GM19099 (cell line): ENCODE data around the gene MYO1E.

Source experiments
- POLR2A ChIP-seq: IDR thresholded peaks from 3 replicates; pipeline ENCODE4 v1.6.1; 2011; ENCODE audit warnings: low read depth; ENCODE audit not compliant: insufficient read length; ENCODE audit errors: extremely low read depth

The MYO1E gene

GRCh38 chr15:59133929-59134427 lies 238.7 kb downstream of the MYO1E start:
- no peak for TF ChIP-seq POLR2A

GRCh38 chr15:59131969-59132562 lies 240.6 kb downstream of the MYO1E start:
- TF ChIP-seq POLR2A = no peak

- TF ChIP-seq POLR2A = no peak
These were observed 241.2 kb downstream of the MYO1E start for GRCh38 chr15:59131456-59131855.

- TF ChIP-seq POLR2A = no peak
These were observed 248.4 kb downstream of the MYO1E start for GRCh38 chr15:59124261-59124660.

GRCh38 chr15:59120937-59121336 lies 251.7 kb downstream of the MYO1E start:
- TF ChIP-seq POLR2A = no peak

- TF ChIP-seq POLR2A = no peak
These were observed 253.0 kb downstream of the MYO1E start for GRCh38 chr15:59119625-59120024.

GRCh38 chr15:59116771-59117170 lies 255.9 kb downstream of the MYO1E start:
- no peak for TF ChIP-seq POLR2A

GRCh38 chr15:59116141-59116540 lies 256.5 kb downstream of the MYO1E start:
- TF ChIP-seq POLR2A = no peak

GRCh38 chr15:59115047-59115446 lies 257.6 kb downstream of the MYO1E start:
- no peak for TF ChIP-seq POLR2A

GRCh38 chr15:59111251-59111650 lies 261.4 kb downstream of the MYO1E start:
- TF ChIP-seq POLR2A = no peak

- TF ChIP-seq POLR2A = no peak
These were observed 266.8 kb downstream of the MYO1E start for GRCh38 chr15:59105854-59106253.

GRCh38 chr15:59104912-59105732 lies 267.5 kb downstream of the MYO1E start, which contains the start of gene CCNB2:
TSS of gene CCNB2 (plus strand) at chr15:59105146. CDS start at chr15:59105269, 123 bp downstream.
- peak; percentile 90 for TF ChIP-seq POLR2A

- no peak for TF ChIP-seq POLR2A
These were observed 268.1 kb downstream of the MYO1E start for GRCh38 chr15:59104602-59104911.

- no peak for TF ChIP-seq POLR2A
These were observed 273.4 kb downstream of the MYO1E start for GRCh38 chr15:59099162-59099685.

GRCh38 chr15:59096429-59096828 lies 276.2 kb downstream of the MYO1E start:
- TF ChIP-seq POLR2A = no peak

GRCh38 chr15:59094077-59094476 lies 278.6 kb downstream of the MYO1E start:
- TF ChIP-seq POLR2A = no peak
